Activated CD8-positive, alpha-beta memory T cell treated with anti-CD3 and anti-CD28 coated beads for 4 hours (primary cell): ENCODE measurements around the gene ANKRD62.

Source experiments
- DNase-seq, 2 donors: peaks; one replicate each; pipeline ENCODE4 v3.0.0-alpha.2; 2020; ENCODE audit warnings: low read depth in 2 of 2

The ANKRD62 gene

DNA sequence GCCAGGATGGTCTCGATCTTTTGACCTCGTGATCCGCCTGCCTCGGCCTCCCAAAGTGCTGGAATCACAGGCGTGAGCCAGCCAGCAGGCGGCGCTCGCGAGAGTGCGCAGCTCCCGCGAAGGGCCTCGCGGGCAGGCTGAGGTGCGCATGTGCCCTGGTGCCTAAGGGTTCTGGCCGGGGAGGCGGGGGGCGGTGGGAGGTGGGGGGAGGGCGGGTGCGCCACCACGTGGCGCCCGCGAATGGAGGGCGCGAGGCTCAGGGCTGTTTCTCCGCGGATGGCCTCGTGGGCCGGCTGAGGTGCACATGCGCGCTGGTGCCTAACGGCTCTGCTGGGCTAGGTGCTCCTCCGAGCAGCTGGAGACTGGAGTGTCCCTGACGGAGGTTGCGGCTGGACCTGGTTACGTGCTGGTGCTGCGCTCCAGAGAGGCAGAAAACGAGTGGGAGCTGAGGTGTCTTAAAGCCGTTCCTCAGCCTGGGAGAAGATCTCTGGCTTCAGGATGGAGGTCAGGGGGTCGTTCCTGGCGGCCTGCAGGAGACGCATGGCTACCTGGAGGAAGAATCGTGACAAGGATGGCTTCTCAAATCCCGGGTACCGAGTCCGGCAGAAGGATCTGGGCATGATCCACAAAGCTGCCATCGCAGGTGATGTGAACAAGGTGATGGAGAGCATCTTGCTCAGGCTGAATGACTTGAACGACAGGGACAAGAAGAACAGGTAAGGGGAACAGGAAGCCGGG is at the start of gene ANKRD62:
TSS of gene ANKRD62 (plus strand) at position 324 of the 738 bp plus-strand sequence. CDS start at position 499, 175 bp downstream.
- no peak for DNase-seq

DNA sequence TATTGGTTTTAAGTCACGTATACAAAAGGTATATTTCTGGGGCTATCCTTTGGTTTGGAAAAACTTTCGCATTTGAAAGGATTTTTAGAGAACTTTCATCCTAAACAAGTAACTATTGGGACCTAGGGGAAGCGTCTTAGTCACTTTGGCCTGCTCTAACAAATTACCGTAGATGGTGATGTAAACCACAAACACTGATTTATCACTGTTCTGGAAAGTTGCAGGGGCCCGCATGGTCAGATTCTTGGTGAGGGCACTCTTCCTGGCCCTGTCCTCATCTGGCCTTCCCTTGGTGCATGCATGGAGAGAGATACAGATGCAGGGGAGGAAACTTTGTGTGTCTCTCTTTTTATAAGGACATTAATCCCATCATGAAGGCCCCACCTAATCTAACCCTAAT is 49.1 kb upstream of the ANKRD62 start:
- DNase-seq: no peak

DNA sequence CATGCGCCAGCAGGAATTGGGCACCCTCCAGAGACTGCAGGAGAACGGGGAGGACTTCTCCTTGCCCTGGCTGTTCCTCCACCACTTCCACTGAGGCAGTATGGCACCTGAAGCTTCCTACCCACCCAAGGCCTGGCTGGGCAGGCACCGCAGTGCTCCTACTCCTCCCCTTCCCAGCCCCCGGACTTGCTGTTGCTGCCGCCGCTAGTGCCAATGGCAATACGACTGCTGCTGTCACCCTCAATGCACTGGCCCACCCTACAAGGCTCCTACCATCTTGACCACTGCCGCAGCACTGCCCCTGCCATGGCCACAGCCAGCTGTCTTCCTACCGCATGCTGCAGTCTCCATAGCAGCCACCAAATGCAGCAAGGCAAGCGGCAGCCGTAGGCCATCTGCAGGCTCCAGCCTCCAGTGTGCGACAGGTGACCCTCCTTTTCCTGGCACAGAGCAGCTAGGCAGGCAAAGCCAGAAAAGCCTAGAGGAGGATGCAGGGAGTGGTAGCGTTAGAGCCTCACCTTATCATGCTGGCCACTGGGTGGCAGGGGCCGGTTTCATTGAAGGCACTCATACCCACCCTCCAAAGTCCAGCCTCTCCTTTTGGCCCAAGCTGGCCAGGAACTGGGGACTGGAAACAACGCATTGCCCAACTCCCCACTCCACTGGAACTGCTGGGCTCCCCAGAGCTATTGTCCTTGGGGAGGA is 47.4 kb upstream of the ANKRD62 start:
- no peak for DNase-seq

GRCh38 chr18:12046751-12047335 is 46.8 kb upstream of the ANKRD62 start:
- no peak for DNase-seq

GRCh38 chr18:12048010-12048826 is 45.4 kb upstream of the ANKRD62 start:
- DNase-seq: no peak

DNA sequence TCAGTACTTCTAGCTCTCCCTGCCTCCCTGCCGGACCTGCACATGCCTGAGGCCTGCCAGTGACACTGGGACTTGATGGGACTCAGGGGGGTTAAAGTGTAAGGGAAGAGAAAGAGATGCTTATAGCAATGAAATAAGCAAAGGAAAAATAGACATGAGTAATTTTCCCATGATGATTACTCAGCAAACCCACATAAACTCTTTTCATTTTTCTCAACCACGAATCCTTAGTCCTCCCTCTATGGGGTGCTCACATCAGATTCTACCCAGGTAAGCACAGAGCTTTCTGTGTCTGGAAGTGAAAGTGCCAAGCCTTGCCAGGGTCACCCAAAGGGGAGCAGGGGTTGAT is 44.8 kb upstream of the ANKRD62 start:
- no peak for DNase-seq

- DNase-seq: no peak
Measured at GRCh38 chr18:12049978-12050811, 43.4 kb upstream of the ANKRD62 start.

GRCh38 chr18:12052866-12053265 is 40.8 kb upstream of the ANKRD62 start:
- no peak for DNase-seq

GRCh38 chr18:12053289-12053688 is 40.4 kb upstream of the ANKRD62 start:
- DNase-seq: no peak

GRCh38 chr18:12056034-12056883 is 37.4 kb upstream of the ANKRD62 start:
- DNase-seq: no peak

GRCh38 chr18:12056884-12057402 is 36.7 kb upstream of the ANKRD62 start:
- DNase-seq: no peak

DNA sequence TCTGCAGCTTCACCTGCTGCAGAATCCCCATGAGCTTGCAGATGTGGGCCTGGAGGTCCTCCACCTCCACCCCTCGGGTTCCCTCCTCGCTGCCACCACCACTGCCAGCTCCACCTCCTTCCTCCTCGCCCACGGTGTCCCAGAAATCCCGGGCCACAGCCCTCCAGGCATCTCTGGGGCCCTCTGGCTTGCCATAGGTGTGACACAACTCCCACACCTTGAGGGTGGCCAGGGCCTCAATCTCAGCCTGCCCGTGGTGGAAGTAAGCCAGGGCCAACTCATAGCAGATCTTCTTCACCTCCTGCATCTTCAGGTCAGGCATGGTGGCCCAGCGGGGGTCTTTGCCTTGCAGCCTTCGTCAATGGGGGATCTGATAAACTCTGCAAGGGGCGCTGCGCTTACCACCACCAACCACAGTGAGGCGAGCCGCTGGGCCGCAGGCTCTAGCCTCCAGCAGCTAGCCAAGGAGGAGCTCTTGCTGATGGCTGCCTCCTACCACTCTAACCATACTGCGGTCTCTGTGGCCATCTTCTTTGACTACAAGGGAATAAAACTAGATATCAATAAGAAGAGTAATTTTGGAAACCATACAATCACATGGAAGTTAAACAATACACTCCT is 36.1 kb upstream of the ANKRD62 start:
- DNase-seq: no peak

- DNase-seq: no peak
Measured at GRCh38 chr18:12059334-12060181, 34.1 kb upstream of the ANKRD62 start.

DNA sequence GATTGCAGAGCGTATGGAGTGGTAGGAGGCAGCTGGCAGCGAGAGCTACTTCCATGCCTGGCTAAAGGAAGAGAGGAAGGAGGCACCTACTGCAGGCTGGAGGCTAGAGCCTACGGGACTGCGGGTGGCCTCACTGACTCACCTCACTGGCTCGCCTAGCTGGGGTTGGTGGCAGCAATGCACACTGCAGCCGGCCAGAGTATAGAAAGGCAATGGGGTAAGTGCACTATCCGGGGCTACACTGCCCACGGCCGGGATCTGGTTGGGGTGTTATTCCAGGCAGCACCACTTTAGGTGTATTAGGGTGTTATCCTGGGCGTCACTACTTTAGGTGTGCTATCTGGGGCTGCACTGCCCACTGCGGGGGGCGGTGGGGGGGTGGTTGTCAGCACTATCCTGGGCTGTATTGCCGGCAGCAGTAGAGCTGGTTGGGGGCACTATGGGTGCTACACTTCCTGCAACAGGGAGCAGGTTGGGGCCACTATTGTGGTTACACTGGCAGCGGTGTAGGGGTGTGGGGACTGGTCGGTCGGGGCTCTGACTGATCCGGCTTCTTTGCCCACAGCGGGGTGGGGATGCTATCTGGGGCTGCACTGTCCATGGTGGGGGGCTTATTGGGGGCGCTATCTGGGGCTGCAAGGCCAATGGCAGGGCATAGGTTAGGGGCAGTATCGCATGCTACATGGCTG is 33.3 kb upstream of the ANKRD62 start:
- DNase-seq: no peak

DNA sequence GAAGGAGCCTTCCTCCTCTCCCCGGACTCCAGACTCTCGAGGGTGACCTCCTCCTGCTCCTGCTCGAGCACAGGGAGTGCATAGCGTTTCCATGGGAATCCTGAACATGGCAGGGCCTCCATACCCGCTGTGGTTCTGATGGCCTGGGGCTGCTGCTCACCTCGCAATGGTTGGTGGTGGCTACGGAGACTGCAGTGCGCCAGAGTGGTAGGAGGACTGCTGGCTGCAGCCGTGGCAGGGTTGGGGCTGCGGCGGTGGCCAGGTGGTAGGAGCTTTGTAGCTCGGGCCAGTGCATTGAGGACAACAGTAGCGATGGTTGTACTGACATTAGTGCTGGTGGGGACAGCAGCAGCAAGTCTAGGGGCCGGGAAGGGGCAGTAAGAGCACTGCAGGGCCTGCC is 32.0 kb upstream of the ANKRD62 start:
- no peak for DNase-seq

- DNase-seq: no peak
Measured at GRCh38 chr18:12062974-12063373, 30.7 kb upstream of the ANKRD62 start.

DNA sequence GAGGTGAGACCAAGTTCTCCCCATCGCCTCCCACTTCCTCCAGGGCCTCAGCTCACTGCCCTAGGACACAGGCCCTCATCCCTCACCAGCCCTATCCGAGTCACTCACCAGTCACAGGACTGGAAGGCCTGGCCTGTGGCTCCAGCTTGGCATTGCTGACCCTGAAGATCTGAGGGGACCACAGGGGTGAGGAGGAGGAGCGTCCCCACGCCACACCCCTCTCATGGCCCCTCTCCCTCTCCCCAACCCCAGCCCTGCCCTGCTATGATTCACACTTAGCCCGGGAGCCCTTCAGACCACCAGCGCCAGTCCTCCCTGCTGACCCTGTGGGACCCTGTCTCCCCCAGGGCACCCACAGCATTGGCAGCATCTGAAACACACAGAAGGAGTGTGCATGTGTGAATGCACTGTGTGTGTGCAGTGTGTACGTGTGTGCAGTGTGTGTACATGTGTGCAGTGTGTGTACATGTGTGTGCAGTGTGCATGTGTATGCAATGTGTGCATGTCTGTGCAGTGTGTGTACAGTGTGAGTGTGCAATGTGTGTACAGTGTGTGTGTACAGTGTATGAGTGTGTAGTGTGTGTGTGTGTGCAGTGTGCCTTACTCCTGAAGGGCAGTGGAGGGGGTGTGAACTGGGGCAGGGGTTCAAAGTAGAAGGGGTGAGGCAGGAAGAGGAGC is 29.4 kb upstream of the ANKRD62 start:
- no peak for DNase-seq

DNA sequence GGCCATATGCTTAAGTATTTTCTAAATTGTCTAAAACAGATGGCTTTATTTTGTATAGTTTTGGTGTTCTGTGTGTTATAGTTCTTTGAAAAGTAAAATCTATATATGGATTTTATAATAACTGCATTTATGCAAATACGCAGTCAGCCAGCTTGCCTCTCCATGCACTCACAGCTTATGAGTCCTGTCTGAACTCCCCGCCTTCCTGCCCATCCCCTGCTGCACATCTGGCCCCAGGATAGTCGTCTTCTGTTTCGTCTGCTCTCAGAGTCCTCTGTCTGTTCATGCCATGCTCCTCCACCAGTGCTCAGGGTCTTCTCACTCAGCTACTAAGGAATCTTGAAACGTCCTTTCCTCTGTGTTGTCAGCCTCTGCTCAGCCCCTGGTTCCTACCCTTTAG is 28.2 kb upstream of the ANKRD62 start:
- DNase-seq: no peak
